ENCODE measurements around the gene PHRF1. TPM values are rescaled to one million over a fixed set of nuclear protein-coding genes. Genes with fewer than 3 reads are reported as not detected.
A peak's percentile ranks its signal among the peaks of the same experiment; 100 is the strongest.

The PHRF1 gene
- total and polyA plus RNA-seq, 9 donors = 3.8 to 34.2 (median 28.8) TPM

DNA sequence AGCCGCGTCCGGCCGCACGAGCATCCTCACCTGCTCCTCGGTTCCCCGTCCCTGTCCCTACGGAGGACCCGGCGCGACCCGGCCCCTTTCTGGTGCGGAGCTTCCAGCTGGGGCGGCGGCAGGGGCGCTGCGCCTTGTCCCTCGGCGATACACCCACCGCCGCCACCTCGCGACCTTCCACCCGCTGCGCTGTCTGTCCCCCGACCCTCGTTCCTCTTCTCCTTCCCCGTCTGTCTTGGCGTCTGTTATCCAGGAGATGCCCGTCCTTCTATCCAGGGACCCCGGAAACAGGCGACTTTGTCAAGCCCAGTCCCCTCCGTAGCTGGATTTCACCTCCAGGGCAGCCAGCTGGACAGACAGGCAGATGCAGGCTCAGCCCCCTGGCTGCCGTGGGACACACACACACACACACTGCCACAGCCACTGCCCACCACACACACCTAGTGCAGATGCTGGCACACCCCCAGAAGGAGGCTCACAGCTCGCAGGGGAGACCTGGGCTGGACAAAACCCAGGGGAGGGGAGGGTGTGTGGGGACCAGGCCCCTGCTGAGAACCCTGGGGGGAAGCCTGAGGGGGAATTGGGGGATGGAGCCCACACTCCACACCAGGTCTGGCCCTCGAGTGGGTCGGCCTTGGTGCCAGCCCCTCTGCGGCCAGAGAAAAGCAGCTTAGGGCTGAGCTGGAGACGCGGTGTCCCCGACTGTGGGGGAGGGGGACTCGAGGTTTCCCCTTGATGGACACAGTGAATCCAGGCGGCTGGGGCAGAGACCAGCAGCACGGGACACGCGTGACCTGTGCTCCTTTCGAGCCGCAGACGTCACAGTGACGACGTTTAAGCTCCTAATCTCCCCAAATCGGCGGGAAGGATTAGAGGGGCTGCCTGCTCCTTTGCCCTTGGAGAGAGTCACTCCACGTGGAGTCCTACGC, 61.6 kb downstream of the PHRF1 start:
- no peak for TF ChIP-seq POLR2A (IDR thresholded peaks at IDR 0.05)
- no peak for TF ChIP-seq EP300 (IDR thresholded peaks at IDR 0.05)
- no peak for TF ChIP-seq CTCF (IDR thresholded peaks at IDR 0.05)
- no peaks in the 10 kb centered on the region for H3K36me3 ChIP-seq
- no peaks in the 10 kb centered on the region for H3K27me3 ChIP-seq
- H3K4me1 ChIP-seq (ENCODE audit: insufficient read depth) = peaks cover 7% of the 10 kb centered on the region
- 62 to 66% (median 66%) methylated on average over 55 of the region's 55 CpGs for whole genome bisulfite sequencing, 3 donors
- no peaks in the 10 kb centered on the region for H3K9me3 ChIP-seq
- DNase-seq = peak in 1 of 5 donors; percentile 35
- no peak overlapping the region for H3K27ac ChIP-seq
- H3K4me3 ChIP-seq = no peak overlapping the region
- intact Hi-C loops (cut with DNase I) = no loop called here

GRCh38 chr11:638631-639331, 62.5 kb downstream of the PHRF1 start:
- intact Hi-C loops (cut with DNase I) = no loop called here
- no peaks in the 10 kb centered on the region for H3K27me3 ChIP-seq
- WGBS, 3 donors = 65 to 78% (median 65%) methylated on average over 28 of the region's 28 CpGs
- DNase-seq = no peak
- no peak overlapping the region for H3K4me3 ChIP-seq
- TF ChIP-seq POLR2A (IDR thresholded peaks at IDR 0.05) = no peak
- no peak for TF ChIP-seq EP300 (IDR thresholded peaks at IDR 0.05)
- no peak for TF ChIP-seq CTCF (IDR thresholded peaks at IDR 0.05)
- H3K9me3 ChIP-seq = no peaks in the 10 kb centered on the region
- H3K36me3 ChIP-seq = no peaks in the 10 kb centered on the region
- H3K4me1 ChIP-seq (ENCODE audit: insufficient read depth) = peaks cover 7% of the 10 kb centered on the region
- no peak overlapping the region for H3K27ac ChIP-seq

DNA sequence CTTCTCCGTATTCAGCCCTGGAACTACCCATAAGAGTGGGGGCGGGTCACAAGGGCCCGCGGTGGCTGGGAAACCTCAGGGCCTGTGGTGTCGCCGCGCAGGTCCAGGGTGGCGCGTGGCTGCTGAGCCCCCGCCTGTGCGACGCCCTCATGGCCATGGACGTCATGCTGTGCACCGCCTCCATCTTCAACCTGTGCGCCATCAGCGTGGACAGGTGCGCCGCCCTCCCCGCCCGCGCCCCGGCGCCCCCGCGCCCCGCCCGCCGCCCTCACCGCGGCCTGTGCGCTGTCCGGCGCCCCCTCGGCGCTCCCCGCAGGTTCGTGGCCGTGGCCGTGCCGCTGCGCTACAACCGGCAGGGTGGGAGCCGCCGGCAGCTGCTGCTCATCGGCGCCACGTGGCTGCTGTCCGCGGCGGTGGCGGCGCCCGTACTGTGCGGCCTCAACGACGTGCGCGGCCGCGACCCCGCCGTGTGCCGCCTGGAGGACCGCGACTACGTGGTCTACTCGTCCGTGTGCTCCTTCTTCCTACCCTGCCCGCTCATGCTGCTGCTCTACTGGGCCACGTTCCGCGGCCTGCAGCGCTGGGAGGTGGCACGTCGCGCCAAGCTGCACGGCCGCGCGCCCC, 63.2 kb downstream of the PHRF1 start:
- intact Hi-C loops (cut with DNase I) = no loop called here

More for the DNA sequence above, 63.2 kb downstream of the PHRF1 start:
- Histone ChIP-seq H3K27me3 (no peaks in the 10 kb centered on the region), H3K4me1 (ENCODE audit: insufficient read depth) (peaks cover 7% of the 10 kb centered on the region), H3K27ac (no peak overlapping the region), H3K9me3 (no peaks in the 10 kb centered on the region), H3K36me3 (no peaks in the 10 kb centered on the region), H3K4me3 (no peak overlapping the region)
- TF ChIP-seq EP300 (IDR thresholded peaks at IDR 0.05) = no peak
- no peak for TF ChIP-seq CTCF (IDR thresholded peaks at IDR 0.05)
- 12 to 35% (median 15%) methylated on average over 33 to 80 of the region's 80 CpGs for WGBS, 3 donors
- no peak for DNase-seq

Data from ovary (tissue), 9 donors.